ENCODE measurements around the gene AGBL5.

- TF ChIP-seq MAX (IDR thresholded peaks at IDR 0.05): no peak
- no peak for TF ChIP-seq SIN3A (IDR thresholded peaks at IDR 0.05; ENCODE audit: low read depth)
- no peak for TF ChIP-seq ZNF274 (IDR thresholded peaks at IDR 0.05; ENCODE audit: low read depth, low read length)
- no peak for TF ChIP-seq CTCF (IDR thresholded peaks at IDR 0.05 in 2 of 3, conservative IDR thresholded peaks at IDR 0.05 in 1 of 3; ENCODE audit: borderline replicate concordance in 1 of 3, insufficient read depth in 1 of 3, low read depth in 2 of 3, low read length in 2 of 3)
- no peak for TF ChIP-seq EZH2phosphoT487 (IDR thresholded peaks at IDR 0.05; ENCODE audit: borderline replicate concordance)
- no peak for TF ChIP-seq POLR2A (IDR thresholded peaks at IDR 0.05; ENCODE audit: borderline replicate concordance, extremely low read depth, insufficient read depth, insufficient read length)
- no peak for TF ChIP-seq ATF3 (IDR thresholded peaks at IDR 0.05)
These were observed 28.6 kb downstream of the AGBL5 start for GRCh38 chr2:27080140-27080469.

Measured in HCT116 (cell line).